Measurements from ENCODE around the gene TMEM80.

The TMEM80 gene

GRCh38 chr11:702462-703461 lies 7.1 kb downstream of the TMEM80 start:
- no peak for DNase-seq (ENCODE audit: extremely low spot score)
- ChIA-PET CTCF (no interaction called here), POLR2A (interaction anchor here (1.5 kb wide), 1 partner anchor 24 kb away, joined by 3 read pairs; no protein-coding TSS in a partner anchor)
- TF ChIP-seq SP1 (IDR thresholded peaks at IDR 0.05) (no peak), CTBP1 (IDR thresholded peaks at IDR 0.05; ENCODE audit: borderline replicate concordance) (no peak), BHLHE40 (IDR thresholded peaks at IDR 0.05; ENCODE audit: borderline replicate concordance) (no peak), FOXM1 (IDR thresholded peaks at IDR 0.05; ENCODE audit: borderline replicate concordance) (no peak), FOXA1 (IDR thresholded peaks at IDR 0.05) (no peak), SUZ12 (IDR thresholded peaks at IDR 0.05) (no peak), L3MBTL2 (conservative IDR thresholded peaks at IDR 0.05) (no peak), HDGF (IDR thresholded peaks at IDR 0.05; ENCODE audit: borderline replicate concordance) (no peak), FOXK2 (IDR thresholded peaks at IDR 0.05) (no peak), LEF1 (IDR thresholded peaks at IDR 0.05; ENCODE audit: borderline replicate concordance) (no peak), TARDBP (IDR thresholded peaks at IDR 0.05) (no peak)

- ChIA-PET POLR2A (interaction anchor here (1.3 to 1.5 kb wide), 2 partner anchors 10 to 23 kb away, joined by 3 read pairs; no protein-coding TSS in a partner anchor), CTCF (no interaction called here)
- no peak for TF ChIP-seq NFRKB (IDR thresholded peaks at IDR 0.05)
- no peak for TF ChIP-seq PKNOX1 (IDR thresholded peaks at IDR 0.05)
- no peak for TF ChIP-seq HDGF (IDR thresholded peaks at IDR 0.05; ENCODE audit: borderline replicate concordance)
- no peak for TF ChIP-seq L3MBTL2 (conservative IDR thresholded peaks at IDR 0.05)
- TF ChIP-seq ELF4 (IDR thresholded peaks at IDR 0.05): no peak
- TF ChIP-seq BHLHE40 (IDR thresholded peaks at IDR 0.05; ENCODE audit: borderline replicate concordance): no peak
- TF ChIP-seq TARDBP (IDR thresholded peaks at IDR 0.05): no peak
- no peak for TF ChIP-seq ZNF384 (IDR thresholded peaks at IDR 0.05)
- no peak for TF ChIP-seq FOXM1 (IDR thresholded peaks at IDR 0.05; ENCODE audit: borderline replicate concordance)
- TF ChIP-seq SP1 (IDR thresholded peaks at IDR 0.05): no peak
- no peak for TF ChIP-seq FOXK2 (IDR thresholded peaks at IDR 0.05)
- no peak for TF ChIP-seq ARNT (IDR thresholded peaks at IDR 0.05)
- no peak for TF ChIP-seq CTBP1 (IDR thresholded peaks at IDR 0.05; ENCODE audit: borderline replicate concordance)
- TF ChIP-seq FOXA1 (IDR thresholded peaks at IDR 0.05): no peak
- DNase-seq (ENCODE audit: extremely low spot score): no peak
These were observed 7.9 kb downstream of the TMEM80 start for GRCh38 chr11:703506-703905.

- TF ChIP-seq TARDBP (IDR thresholded peaks at IDR 0.05): no peak
- POLR2A ChIA-PET: interaction anchor here (1.3 kb wide), 1 partner anchor 11 kb away, joined by 3 read pairs; no protein-coding TSS in a partner anchor
- CTCF ChIA-PET: no interaction called here
- DNase-seq (ENCODE audit: extremely low spot score): no peak
These were observed 8.6 kb downstream of the TMEM80 start for GRCh38 chr11:704228-704674.

- ChIA-PET POLR2A (interaction anchor here (0.6 to 1.3 kb wide), 2 partner anchors 12 to 169 kb away, joined by 3 read pairs; partner anchors contain the start of gene HRAS), CTCF (no interaction called here)
These were observed 9.4 kb downstream of the TMEM80 start for GRCh38 chr11:704781-705645.

More at GRCh38 chr11:704781-705645, 9.4 kb downstream of the TMEM80 start:
- TF ChIP-seq FOXK2 (IDR thresholded peaks at IDR 0.05) (no peak), FOXM1 (IDR thresholded peaks at IDR 0.05; ENCODE audit: borderline replicate concordance) (no peak), BHLHE40 (IDR thresholded peaks at IDR 0.05; ENCODE audit: borderline replicate concordance) (no peak), L3MBTL2 (conservative IDR thresholded peaks at IDR 0.05) (no peak), FOXA1 (IDR thresholded peaks at IDR 0.05) (no peak), ZNF384 (IDR thresholded peaks at IDR 0.05) (no peak), LEF1 (IDR thresholded peaks at IDR 0.05; ENCODE audit: borderline replicate concordance) (no peak), SP1 (IDR thresholded peaks at IDR 0.05) (no peak), CTBP1 (IDR thresholded peaks at IDR 0.05; ENCODE audit: borderline replicate concordance) (no peak), SUZ12 (IDR thresholded peaks at IDR 0.05) (no peak), NFRKB (IDR thresholded peaks at IDR 0.05) (no peak), ARNT (IDR thresholded peaks at IDR 0.05) (no peak), TARDBP (IDR thresholded peaks at IDR 0.05) (no peak), ELF4 (IDR thresholded peaks at IDR 0.05) (no peak), HDGF (IDR thresholded peaks at IDR 0.05; ENCODE audit: borderline replicate concordance) (no peak), PKNOX1 (IDR thresholded peaks at IDR 0.05) (no peak)
- DNase-seq (ENCODE audit: extremely low spot score): no peak
